B cell (primary cell): ENCODE data around the gene DDX59.
"Not testable (repeated sequence)": the region's sequence is repeated elsewhere in the genome, so short reads cannot be mapped to it uniquely, and the experiment has no call there.

Experiments
- CTCF ChIP-seq: fragments of 200-600 bp; IDR thresholded peaks from one replicate; pipeline ENCODE4 v1.8.0; 2022; ENCODE audit warnings: antibody characterized with exemption, mild to moderate bottlenecking
- EZH2 ChIP-seq: IDR thresholded peaks from 2 replicates; pipeline ENCODE4 v1.6.1; 2012; ENCODE audit warnings: borderline replicate concordance, low read depth, mild to moderate bottlenecking, moderate library complexity, low read length; ENCODE audit not compliant: insufficient read depth, poor library complexity, severe bottlenecking

GRCh38 chr1:200630515-200630899, 39.2 kb downstream of the DDX59 start:
- TF ChIP-seq EZH2, CTCF: not testable (repeated sequence)
